ENCODE results near the gene SULT4A1.

- TF ChIP-seq CTCF (IDR thresholded peaks at IDR 0.05): no peak
- TF ChIP-seq POLR2A (IDR thresholded peaks at IDR 0.05): no peak
Observed at GRCh38 chr22:43860831-43861230, 1.5 kb downstream of the SULT4A1 start.
